Measurements from ENCODE around the gene NTM.

NTM gene

GRCh38 chr11:131938351-131938751 is 567.9 kb downstream of the NTM start:
- DNase-seq: peak; percentile 50

DNA sequence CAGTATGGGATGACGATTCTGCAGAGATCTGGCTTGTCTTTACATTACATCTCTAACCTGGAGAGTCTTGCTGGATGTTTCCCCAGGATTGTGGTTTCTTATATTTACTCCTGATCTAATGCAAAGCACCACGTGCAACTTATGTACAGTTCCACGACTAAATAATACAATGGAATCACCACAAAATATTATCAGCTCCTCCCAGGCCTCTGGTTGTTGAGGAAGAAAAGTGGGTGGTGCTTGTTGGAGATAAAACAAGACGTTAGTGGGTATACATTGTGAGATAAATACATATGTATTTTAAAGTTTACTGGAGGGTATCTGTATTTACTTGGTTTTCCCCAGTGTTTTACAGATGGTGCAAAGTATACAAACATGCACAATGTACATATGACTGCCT is 569.7 kb downstream of the NTM start:
- DNase-seq: no peak

DNA sequence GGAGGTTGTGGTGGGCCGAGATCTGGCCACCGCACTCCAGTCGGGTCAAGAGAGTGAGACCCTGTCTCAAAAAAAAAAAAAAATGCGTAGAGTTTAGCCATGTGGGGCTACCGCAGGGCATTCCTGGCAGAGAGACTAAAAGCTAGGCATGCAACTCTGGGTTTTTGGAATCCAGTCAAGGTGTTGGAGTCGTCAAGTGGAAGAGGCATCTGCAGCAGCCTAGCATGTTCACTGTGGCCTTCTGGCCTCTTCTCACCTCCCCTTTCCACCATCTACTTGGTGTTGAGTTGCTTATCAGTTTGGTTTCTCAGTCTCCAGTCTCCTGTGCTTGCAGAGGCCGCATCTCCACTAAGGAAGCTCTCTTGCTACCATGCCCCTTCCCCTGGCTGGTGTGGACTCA is 572.5 kb downstream of the NTM start:
- no peak for DNase-seq

DNA sequence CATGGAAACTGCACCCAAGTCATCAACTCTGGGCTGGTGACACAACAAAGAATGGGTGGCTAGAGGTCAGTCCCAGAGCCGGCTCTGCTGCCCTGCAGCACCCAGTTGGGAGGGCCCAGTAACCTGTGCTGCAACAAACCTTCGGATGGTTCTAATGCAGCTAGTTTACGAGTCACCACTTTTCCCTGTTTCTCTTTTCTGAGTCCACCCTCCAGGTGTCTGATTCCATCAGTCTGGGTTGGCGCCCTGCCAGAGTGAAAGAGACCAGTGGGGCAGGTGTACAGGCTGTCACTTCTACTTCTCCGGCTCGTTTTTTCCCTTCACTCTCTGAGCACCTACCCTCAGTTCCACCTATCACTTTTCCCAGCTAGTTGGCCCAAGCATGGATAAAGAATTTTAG is 572.9 kb downstream of the NTM start:
- DNase-seq: no peak

GRCh38 chr11:131944736-131945135 is 574.3 kb downstream of the NTM start:
- no peak for DNase-seq

GRCh38 chr11:131945706-131946105 is 575.3 kb downstream of the NTM start:
- no peak for DNase-seq

DNA sequence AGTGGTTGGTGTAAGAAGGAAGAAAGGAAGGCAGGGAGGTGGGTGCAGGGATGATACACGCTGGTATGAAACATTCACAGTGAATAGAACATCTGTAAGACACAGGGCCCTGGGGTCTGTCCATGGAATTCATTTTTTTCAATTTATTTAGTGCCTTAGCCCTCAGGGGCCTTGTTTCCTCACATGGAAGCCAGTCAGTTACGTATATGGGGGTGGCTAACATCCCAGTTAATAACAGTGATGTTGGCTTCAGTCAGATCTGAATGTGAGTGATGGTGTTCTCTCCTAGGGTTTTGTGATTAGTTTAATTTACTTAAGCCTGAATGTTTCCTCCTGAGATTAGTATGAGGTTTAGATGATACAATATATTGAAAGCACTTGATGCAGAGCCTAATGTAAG is 577.1 kb downstream of the NTM start:
- no peak for DNase-seq

- no peak for DNase-seq
These were observed 580.7 kb downstream of the NTM start for GRCh38 chr11:131951121-131951520.

DNA sequence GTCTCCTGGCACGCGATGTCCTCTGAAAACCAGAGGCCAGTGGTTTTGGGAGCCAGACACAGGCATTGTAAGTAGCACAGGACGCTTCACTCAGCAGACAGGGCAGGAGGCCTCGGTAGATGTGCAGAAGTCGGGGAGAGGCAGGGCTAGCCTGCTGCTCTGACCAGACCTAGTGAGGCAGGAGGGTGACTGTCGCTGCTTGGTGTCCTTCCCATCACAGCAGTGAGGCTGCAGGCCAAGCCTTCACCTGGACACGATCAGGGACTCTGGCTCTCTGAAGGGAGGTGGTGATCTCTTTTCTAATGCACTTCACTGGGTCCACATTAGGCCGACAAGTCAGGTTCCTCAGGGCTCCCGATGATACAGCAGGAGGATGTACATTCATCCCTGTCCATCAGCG is 583.7 kb downstream of the NTM start:
- DNase-seq: no peak

- DNase-seq: no peak
These were observed 585.5 kb downstream of the NTM start for GRCh38 chr11:131955904-131956303.

GRCh38 chr11:131957201-131957600 is 586.8 kb downstream of the NTM start:
- DNase-seq: no peak

- no peak for DNase-seq
These were observed 587.5 kb downstream of the NTM start for GRCh38 chr11:131957875-131958274.

DNA sequence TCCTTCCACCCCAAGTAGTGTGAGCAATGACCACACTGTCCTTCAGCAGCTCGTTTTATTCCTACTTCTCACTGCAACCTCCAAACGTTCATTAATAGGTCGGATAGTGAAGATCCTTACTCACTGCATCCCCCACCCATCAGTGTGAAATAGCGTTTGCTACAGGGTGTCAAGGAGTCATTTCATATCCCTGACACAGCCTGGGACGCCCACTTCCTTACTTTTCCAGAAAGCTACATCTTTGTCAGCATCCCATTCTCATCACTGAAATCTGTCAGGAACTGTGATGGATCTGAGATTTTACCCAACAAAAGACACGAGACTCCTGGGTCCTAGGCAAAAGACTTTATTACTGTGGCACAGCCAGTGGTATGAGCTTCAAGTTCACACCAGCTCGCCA is 592.4 kb downstream of the NTM start:
- no peak for DNase-seq

DNA sequence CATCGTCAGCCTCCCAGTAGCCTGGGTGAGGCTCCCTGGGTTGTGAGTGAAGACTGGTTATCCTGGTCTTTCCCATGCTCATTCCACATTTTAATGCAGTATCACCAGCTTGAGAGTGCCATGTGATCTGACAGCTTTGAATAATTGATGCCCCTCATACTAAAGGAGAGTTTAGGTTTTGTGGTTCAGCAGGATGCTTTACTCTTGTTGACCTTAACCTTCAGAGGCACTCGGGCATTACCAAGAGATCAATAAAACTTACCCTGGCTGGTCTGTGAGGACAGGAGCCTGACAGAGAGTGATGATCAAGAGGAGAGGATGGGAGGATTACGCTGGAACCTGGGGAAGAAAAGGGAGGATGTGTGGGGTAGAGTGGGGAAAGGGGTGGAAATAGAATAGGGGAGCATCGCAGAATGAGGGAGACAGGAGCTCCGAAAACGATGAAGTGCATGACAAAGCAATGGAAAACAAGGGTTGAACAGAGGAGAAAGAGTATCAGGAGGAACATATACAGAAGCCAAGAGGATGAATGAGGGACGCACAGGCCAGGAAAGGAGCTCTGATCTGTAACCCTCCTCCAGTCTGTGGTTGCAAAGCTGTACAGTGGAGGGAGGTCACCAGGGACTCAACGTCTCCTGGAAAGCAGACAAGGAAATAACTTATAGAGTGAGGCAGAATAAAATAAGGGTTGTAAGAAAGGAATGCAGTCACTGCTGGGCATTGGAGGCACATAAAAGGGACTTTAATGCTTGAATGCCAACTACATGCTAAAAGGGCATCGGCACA is 594.5 kb downstream of the NTM start:
- no peak for DNase-seq

DNA sequence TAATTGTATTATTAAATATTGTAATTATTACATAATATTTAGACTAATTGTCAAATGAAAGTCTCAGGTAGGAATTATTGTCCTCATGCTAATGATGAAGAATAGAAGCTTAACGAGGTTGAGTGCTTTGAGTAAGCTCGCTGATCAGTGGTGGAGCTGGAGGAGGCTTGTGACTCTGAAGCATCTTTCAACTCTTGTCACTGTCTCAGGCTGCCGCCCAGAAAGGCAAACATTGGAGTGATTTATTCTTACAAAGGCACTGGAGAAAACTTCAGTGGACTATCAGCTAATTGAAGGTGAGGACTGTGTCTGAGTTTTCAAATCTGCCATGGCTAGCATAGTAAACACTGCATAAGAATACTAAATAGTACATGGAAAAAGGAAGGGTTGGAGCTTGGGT is 595.1 kb downstream of the NTM start:
- DNase-seq: no peak

DNA sequence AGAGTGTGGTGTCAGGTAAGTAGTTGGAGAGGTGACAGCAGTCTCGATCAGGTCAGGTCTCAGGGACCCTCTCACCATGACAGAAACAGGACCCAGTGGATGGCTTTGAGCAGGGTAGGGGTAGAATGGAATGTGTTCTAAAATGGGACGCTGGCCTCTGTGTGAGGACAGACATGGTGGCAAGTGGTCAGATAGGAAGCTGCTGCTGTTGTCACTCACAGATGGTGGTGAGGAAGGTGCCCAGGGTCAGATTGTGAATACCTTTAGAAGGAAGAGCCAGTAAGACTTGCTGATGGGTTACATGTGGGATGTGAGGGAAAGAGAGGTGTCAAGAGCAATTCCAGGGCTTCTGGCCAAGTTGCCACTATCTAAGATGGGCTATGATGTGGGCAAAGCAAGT is 596.3 kb downstream of the NTM start:
- no peak for DNase-seq

DNA sequence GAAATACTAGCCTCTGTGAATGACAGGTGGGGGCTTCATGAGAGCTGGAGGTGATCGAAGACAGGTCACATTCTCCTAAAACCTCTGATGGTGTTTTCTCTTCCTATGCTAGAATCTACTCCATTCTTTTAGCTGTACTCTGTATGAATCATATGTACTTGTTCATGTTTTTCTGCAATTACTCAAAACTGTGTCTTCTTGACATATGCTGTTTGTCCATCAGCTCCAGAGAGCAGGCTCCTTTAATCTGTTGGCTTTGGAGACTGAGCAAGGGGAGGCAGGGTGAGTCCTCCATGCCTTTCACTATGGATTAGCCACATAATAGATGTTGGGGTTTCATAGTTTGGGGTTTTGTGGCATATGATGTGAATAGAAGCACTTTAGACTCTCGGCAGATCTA is 598.8 kb downstream of the NTM start:
- DNase-seq: no peak

DNA sequence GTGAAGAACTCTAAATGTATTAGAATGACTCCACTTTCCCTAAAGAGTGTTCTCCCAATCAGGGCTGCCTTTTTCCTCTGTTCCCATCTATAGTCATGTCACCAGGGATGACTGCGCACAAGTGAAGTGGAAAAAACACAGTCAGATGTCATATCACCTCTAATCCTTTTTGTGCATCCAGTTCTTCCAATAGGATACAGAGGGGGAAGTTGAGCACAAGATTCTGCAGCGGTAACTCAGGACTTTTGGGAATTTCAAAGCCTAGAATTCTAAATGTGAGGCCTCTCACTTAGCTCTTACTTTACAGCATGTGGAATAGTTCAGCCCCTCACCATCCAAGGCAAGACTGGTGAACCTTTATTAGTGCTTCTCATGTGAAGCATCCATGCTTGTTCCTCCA is 602.6 kb downstream of the NTM start:
- DNase-seq: no peak

DNA sequence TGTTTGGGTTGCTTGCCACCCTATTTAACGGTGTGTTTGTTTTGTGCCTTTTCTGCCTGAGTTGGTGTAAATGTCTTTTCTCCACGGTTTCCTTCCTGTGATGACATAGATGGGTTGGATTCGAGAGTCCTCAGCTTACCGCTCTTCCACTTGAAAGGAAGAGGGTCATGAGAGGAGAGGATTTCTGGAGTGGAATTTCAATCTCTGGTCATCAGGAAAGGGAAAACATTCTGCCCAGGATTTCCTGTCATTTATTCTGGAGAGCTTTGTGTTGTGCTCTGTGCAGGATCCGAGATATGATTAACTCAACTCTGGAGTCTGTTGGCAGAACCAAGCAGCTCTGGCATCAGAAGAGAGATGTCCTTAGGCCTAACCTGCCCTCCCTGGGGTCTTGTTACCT is 605.2 kb downstream of the NTM start:
- no peak for DNase-seq

- no peak for DNase-seq
These were observed 605.6 kb downstream of the NTM start for GRCh38 chr11:131976021-131976420.

DNA sequence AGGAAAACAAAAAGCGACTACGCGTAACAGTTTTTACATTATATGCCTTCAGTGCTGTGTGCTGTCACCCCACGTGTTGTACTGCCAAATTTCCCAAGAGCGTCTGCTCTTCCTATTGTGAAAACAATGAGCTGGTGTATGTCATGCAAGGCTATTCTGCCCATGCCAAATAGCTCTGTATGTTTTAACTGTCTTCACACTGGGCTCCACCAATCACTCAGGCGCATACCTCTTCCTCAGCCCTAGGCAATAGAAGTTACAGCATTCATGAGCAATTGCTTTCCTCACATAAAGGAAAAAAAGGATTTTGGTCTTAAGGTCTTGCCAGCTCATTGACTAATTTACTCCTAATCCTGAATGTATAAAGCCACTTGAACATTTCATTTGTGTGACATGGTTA is 606.8 kb downstream of the NTM start:
- DNase-seq: peak; percentile 64

- no peak for DNase-seq
These were observed 607.4 kb downstream of the NTM start for GRCh38 chr11:131977854-131978253.

GRCh38 chr11:131978351-131978750 is 607.9 kb downstream of the NTM start:
- DNase-seq: no peak

DNA sequence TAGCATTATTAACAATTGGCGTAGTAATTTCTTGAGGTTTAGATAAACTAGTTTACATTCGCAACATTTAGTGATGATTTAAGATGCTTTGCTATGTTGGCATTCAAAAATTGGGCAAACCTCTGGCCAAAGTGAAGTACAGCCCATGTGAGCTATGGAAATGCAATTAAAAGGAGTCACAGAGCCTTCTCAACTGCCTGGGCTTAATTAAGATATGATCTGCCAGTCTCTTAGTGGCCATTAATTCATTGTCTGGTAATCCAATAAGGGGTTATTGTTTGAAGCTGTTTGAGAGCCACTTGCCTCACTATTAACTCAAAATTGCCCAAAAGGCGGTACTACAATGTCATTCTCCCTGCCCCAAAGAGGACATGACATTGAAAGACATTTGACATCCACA is 608.9 kb downstream of the NTM start:
- no peak for DNase-seq

DNA sequence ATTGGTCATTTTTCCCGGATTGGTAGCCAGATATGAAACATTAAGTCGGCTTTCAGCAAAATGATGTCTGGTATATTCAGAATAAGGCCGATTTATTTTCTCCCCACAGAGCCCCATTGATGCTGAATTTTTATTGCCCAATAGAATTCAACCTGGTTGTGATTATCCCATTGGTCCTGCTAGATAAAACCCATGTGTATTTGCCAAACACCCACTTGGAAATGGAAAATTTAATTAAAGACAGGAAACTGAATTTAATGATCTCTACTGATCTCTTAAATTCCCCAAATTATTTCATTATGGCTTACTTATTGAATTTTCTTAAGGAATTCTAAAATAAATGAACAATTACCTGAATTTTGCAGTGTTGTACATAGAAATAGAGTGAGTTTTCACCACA is 609.8 kb downstream of the NTM start:
- no peak for DNase-seq
